GM18517 (cell line): Measurements from ENCODE around the gene MGRN1.

ENCODE experiments used
- ATAC-seq: cut with Tn5 transposase; IDR thresholded peaks from one replicate; pipeline ENCODE4 v1.9.1; 2021; ENCODE audit warnings: mild to moderate bottlenecking, moderate library complexity; ENCODE audit not compliant: unreplicated experiment

MGRN1 gene

DNA sequence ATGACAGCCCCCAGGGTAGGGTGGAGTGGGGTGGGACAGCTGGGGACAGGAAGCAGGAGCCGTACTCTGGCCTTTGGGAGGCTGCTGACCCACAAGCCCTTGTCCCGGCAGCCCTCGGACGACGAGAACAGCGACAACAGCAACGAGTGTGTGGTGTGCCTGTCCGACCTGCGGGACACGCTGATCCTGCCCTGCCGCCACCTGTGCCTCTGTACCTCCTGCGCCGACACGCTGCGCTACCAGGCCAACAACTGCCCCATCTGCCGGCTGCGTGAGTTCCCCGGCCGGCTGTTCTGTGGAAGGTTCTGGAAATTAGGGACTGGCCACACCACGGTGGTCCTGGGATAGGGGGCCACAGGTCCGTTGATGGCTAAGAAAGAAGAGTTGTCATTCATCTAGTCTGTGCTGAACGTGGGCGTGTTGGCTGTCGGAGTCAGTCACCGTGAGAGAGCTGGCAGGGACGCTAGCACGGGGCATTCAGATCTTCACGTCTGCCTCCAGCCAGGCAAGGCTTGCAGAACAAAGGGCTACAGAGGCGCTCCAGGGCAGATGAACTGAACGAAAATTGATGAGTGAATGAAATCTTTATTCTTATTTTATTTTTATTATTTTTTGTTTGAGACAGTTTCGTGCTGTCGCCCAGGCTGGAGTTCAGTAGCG lies 48.9 kb downstream of the MGRN1 start:
- no peak for ATAC-seq

DNA sequence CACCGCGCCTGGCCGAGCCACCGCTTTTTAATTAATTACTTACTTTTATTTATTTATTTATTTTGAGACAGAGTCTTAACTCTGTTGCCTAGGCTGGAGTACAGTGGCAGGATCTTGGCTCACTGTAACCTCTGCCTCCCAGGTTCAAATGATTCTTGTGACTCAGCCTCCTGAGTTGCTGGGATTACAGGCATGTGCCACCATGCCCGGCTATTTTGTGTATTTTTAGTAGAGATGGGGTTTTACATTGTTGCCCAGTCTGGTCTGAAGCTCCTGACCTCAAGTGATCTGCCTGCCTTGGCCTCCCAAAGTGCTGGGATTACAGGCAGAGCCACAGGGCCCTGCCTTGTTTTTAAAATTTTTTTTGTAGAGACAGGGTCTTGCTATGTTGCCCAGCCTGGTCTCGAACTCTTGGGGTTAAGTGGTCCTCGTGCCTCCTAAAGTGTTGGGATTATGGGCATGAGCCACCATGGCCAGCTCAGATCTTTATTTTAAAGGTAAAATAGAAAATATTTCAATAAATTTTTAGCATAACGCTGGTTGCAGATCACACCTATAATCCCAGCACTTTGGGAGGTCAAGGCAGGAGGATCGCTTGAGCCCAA lies 50.4 kb downstream of the MGRN1 start:
- ATAC-seq, result no peak

- no peak for ATAC-seq
Observed at GRCh38 chr16:4675864-4676786, 51.5 kb downstream of the MGRN1 start.

DNA sequence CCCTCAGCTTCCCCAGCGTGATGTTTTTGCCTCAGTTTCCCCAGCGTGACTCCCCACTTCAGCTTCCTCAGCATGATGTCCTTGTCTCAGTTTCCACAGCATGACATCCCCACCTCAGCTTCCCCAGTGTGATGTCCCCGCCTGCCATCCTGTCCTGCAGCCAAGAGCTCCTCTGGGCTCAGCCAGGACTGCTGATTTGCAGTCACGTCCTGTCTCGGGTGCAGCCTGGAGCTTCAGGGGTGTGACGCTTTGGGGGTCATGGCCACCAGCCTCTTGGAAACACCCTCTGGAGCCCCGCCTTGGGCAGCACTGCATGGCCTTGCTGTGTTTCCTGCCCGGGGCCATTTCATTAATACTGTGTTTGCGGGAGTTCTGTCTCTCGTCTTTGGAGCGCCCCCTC lies 52.2 kb downstream of the MGRN1 start:
- no peak for ATAC-seq

- ATAC-seq, result no peak
Observed at GRCh38 chr16:4677390-4677789, 52.8 kb downstream of the MGRN1 start.

GRCh38 chr16:4677994-4678393 lies 53.4 kb downstream of the MGRN1 start:
- no peak for ATAC-seq

- no peak for ATAC-seq
Observed at GRCh38 chr16:4678596-4678995, 54.0 kb downstream of the MGRN1 start.

GRCh38 chr16:4679156-4679849 lies 54.7 kb downstream of the MGRN1 start:
- no peak for ATAC-seq

- ATAC-seq, result no peak
Observed at GRCh38 chr16:4679850-4680636, 55.4 kb downstream of the MGRN1 start.

- ATAC-seq, result no peak
Observed at GRCh38 chr16:4680673-4681470, 56.2 kb downstream of the MGRN1 start.

DNA sequence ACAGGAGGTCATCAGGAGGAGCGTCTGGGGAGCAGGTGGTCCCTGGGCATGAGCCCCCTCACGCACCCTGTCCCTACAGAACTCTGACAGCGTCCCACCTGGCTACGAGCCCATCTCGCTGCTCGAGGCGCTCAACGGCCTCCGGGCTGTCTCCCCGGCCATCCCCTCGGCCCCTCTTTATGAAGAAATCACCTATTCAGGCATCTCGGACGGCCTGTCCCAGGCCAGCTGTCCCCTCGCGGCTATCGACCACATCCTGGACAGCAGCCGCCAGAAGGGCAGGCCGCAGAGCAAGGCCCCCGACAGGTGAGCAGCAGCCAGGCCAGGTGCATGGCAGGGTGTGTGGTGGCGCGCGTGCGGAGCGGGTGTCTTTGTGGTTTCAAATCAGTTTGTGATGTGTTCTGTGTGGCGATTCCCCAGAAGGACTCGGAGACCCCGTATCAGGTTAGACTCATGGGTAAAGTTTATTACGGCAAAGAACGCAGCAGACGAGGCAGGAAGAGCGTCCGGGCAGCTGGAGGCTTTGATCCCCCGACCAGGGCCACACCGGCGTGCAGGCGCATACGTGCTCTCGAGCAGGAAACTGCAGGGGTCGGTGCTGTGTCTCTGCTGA lies 57.0 kb downstream of the MGRN1 start:
- ATAC-seq, result no peak

- ATAC-seq, result no peak
Observed at GRCh38 chr16:4682084-4682591, 57.5 kb downstream of the MGRN1 start.

DNA sequence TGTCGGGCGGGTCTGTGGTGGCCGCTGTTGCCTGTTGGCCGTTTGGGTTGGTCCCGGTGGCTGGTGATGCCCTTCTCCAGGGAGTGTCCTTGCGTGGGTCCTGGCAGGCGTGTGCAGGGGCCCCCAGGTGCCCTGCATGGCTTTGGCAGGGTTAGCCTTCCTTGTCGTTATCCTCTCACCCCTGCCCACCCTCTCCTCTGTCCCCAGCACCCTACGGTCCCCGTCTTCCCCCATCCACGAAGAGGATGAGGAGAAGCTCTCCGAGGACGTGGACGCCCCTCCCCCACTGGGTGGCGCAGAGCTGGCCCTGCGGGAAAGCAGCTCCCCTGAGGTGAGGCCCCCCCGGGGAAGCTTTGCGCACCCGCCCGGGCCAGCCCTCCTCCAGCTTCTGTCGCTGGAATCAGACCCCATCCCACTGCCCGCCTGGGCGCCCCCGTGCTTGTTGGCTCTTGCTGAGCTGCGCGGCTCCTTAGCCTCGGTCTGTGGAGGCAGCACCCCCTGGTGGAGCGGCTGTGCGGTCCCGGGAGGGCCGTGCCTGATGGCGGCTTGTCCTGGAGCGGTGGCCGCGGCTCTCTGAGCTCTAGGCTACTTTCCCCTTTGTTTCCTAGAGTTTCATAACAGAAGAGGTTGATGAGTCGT lies 58.1 kb downstream of the MGRN1 start:
- no peak for ATAC-seq

DNA sequence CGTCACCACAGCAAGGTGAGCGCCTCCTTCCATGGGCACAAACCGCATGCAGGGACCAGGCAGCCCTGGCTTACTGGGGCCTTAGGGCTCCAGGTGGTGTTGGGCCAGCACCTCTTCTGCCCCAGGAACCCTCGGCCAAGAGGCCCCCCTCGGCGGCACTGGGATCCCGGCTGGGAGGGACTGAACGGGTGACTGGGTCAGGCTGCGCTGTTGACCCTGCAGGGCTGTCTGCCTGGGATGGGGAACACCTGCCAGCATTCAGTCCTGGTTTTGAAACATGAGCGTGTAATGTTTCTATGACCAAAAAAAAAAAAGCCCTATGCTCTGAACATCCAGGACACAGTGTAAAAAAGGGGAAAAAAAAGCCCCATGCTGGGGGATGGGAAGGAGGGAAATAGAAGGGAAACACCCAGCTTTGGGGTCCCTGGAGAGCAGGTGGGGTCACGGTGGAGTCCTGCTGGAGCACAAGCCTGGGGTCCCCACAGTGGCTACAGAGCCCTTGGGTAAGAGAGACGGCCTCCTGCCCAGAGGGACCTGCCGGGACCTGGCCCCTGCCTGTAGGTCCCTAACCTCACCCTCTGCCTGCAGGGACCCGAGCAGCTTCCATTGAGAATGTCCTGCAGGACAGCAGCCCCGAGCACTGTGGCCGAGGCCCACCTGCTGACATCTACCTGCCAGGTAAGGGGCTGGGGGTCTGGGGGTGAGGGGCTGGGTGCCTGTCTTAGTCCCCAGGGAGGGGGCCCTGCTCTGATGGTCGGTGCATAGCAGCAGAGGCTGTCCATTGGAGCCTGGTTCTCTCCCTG lies 58.8 kb downstream of the MGRN1 start:
- ATAC-seq, result no peak

DNA sequence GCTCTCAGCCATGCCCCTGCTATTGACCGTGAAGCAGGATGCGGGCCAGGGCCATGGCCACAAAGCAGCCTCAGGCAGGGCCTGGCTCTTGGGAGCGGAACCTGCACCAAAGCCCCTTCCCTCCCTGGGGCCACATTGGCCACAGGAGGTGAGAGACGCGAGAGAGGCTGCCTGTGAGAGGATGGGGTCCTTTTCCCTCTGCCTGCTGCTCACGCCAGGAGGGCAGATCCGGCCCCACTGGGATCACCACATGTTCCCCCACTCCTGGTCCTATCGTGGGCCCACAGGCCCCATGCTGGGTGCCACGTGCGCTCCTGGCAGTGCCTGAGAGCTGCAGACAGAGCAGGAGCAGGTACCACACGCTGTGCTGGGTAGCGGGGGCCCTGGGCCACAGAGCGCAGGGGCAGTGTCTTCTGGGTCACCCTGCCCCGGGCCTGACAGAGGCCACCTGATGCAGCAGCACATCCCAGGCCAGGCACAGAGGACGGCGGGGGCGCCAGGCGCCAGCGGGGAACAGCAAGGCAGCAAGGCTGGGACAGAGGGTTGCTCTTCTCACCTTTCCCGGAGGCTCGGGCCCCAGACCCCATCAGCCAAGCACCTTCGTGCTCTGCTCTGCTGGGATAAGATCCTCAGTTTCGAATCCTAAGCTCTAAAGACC lies 59.6 kb downstream of the MGRN1 start:
- ATAC-seq, result no peak

- ATAC-seq, result no peak
Observed at GRCh38 chr16:4684763-4685162, 60.1 kb downstream of the MGRN1 start.

DNA sequence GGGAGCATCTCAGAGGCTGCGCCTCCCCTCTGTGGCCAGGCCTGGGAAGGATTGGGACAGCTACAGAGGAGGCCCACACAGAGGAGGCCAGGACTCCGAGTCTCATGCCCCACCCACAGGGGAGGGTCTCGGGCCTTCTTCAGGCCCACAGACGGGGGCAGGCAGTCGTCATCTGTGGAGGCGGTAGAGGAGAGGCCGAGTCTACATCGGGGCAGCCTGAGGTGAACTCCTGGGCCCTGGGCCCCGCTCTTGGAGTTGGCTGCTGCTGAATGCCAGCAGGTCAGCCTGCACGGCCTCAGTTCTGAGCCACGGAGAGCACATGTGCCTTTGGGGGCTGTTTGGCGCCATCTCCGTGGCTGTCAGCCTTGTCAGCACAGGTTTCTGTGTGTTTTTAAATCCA lies 60.7 kb downstream of the MGRN1 start:
- ATAC-seq, result no peak
